Measurements from ENCODE around the gene ZNF883.
A peak's percentile ranks its signal among the peaks of the same experiment; 100 is the strongest.
"Not testable (repeated sequence)": the region's sequence is repeated elsewhere in the genome, so short reads cannot be mapped to it uniquely, and the experiment has no call there.

Gene ZNF883

DNA sequence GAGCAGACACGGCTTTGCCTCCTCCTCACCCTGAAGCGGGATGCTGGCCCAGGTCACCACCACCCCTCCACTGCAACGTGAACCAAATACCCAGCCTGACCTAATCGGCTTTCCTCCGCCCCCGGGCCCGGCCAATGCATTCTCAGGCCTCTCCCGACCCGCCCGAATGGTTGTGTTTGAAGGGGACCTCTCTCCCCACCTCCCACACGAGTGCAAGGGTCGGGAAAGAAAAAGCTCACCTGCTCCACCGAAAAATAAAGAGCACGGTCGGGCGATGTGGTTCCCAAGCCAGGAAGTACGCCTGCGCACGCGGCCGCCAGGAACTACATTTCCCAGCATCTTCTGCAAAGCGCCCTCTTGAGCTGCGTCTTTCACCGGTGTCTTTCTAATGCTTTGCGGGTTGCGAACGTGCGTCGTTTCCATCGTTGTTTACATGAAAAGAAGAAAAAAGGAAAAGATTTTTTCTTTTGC lies at the start of gene ZNF883:
Gene ZNF883 (minus strand): TSS at position 282 of the 471 bp plus-strand sequence.
- peak; percentile 0 for DNase-seq (ENCODE audit: low read depth)

DNA sequence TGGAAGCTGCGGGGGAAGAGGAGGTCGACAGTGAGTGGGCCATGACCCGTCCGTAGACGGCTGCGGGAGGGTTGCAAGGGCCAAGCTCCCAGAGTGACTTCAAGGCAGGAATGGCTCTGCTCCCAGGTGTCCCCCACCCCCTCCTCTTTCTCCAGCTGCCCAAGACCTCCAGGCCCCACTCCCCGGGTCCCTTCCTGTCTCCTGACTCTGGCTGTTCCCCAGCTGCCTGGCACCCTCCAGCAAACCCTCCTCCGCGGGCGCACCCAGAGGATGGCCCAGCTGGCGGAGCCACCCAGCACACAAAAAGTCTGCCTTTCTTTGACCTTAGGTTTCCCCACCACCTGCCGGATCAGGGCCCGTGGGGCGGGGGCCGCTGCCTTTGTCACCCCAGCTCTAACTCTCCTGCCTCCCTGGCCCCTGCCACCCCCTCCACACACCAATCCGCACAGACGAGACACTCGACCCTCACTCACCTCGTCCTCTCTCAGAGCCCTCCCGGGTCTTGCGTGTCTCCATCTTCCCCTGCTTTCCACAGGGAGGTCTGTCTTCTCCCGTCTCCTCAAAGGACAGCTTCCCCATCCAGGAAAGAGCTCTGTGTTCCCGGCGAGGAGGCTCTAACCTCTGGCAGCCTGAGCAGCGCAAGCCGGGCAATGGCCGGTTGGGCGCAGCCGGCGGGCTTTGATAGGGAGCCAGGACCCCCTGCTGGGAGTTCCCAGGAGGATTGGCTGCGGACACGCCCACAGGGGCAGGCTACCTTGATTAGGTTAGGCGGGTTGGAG lies 49.3 kb upstream of the ZNF883 start:
- DNase-seq (ENCODE audit: low read depth) = not testable (repeated sequence)

GRCh38 chr9:113059581-113060284 lies 47.7 kb upstream of the ZNF883 start:
- DNase-seq (ENCODE audit: low read depth) = not testable (repeated sequence)

DNA sequence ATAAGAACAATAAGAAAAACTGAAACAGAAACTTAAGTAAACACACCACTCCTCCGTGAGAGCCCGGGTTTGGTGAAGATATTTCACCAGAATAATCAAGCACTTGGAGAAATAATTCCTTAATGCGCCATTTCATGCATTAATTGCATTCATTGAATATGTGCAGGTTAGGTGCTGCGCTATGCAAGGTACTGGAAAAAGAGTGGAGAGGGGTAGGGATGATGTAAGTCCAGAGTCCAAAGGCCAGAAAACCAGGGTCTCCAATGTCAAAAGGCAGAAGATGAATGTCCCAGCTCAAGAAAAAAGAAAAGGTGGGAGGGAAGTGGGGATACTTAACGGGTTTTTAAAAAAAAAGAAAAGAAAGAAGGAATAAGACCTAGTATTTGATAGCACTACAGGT lies 45.2 kb upstream of the ZNF883 start:
- DNase-seq (ENCODE audit: low read depth) = no peak

DNA sequence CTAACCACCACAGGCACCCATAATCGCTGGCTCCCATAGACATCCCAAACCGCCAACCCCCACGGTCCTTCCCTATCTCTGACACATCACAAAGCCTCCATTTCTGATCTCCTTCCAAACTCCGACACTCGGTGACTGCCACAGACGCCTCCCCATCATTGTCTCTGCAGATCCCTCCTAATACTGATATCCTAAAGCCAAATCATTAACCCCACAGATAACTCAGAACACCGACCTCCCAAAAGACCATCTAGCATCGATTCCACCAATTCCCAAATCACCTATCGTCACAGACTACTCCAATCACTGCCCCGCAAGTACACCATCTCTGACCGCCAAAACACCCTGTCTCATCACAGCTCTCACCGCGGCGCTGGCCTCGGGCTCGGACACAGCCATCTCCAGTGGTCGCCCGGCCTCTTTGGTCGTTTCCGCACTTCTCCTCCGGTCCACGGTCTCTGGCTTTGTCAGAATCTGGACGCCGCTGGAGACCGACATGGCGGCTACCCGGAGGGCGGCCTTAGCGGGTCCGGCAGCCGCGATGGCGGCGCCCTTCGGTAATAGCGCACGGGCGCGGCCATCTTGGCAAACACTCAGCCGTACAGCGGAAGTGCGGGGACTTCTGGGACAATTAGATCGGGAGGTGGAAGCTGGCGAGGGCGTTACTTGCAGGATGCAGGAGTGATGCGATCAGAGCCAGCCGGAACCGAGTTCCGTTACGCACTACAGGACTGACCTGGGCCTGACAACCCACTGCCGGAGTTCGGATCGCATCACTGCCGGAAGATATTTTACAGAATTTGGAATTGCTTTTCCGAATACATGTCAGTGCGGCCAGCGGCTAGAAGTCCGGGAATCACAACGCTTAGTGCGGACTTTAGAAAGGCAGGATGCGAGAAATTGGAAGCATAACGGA lies 44.5 kb upstream of the ZNF883 start, which contains the start of gene ZFP37:
Gene ZFP37 (minus strand): TSS at position 534 of the 916 bp plus-strand sequence. CDS start 36 bp downstream, at position 498.
- peak; percentile 46 for DNase-seq (ENCODE audit: low read depth)

DNA sequence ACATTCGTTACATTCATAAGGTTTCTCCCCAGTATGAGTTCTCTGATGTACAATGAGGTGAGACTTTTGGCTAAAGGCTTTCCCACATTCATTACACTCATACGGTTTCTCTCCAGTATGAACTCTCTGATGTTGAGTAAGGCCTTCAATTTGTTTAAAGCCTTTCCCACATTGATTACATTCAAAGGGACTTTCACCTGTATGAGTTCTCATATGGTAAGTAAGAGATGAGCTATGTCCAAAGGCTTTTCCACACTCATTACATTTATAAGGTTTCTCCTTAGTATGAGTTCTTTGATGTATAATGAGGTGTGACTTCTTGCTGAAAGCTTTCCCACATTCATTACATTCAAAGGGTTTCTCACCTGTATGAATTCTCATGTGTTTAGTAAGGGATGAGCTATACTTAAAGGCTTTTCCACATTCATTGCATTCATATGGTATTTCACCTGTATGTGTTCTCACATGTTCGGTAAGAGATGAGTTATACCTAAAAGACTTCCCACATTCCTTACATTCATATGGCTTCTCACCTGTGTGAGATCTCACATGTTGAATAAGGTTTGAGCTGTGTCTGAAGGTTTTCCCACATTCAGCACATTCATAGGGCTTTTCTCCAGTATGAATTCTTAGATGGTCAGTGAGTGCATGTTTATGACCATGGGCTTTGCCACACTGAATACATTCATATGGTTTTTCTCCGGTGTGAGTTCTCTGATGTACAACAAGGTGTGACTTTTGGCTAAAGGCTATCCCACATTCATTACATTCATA lies 31.1 kb upstream of the ZNF883 start:
- no peak for DNase-seq (ENCODE audit: low read depth)

- no peak for DNase-seq (ENCODE audit: low read depth)
Observed at GRCh38 chr9:113026200-113026599, 14.2 kb upstream of the ZNF883 start.

GRCh38 chr9:113018247-113018646 lies 6.3 kb upstream of the ZNF883 start:
- no peak for DNase-seq (ENCODE audit: low read depth)

- no peak for DNase-seq (ENCODE audit: low read depth)
Observed at GRCh38 chr9:113012492-113012891, 500 bp upstream of the ZNF883 start.

DNA sequence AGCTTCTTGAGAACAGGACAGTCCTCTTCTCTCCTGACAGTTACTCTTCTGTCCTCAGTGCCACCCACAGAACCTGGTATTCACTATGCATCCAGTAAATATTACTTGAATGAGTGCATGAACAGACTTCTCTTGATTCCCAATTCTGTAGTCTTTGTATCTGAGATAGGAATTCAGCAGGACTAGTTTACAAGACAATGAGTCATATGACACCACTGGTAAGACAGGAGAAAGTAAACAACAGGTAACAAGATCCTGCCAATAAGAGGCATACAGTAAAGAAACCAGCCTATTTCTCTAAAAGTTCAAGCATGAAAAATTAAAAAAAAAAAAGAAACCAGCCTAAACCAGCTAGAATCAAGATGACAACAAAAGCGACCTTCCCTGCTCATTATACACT lies 6.2 kb downstream of the ZNF883 start:
- no peak for DNase-seq (ENCODE audit: low read depth)

DNA sequence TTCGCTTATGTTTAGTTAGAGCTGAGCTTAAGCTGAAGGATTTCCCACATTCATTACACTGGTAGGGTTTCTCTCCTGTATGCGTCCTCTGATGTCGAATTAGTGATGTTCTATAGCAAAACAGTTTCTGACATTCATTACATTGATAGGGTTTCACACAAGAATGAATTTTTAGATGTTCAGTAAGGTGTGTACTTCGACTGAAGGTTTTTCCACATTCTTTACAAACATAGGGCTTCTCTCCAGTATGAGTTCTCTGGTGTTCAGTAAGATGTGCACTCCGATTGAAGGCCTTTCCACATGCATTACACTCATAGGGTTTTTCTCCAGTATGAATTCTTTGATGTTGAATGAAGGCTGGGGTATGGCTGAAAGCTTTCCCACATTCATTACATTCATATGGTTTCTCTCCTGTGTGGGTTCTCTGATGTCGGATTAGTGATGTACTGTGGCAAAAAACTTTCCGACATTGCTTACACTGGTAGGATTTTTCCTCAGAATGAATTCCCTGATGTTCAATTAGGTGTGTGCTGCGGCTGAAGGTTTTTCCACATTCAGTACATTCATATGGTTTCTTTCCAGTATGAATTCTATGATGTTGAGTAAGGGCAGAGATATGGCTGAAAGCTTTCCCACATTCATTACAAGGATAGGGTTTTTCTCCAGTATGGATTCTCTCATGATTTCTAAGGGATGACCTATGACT lies 14.6 kb downstream of the ZNF883 start:
- DNase-seq (ENCODE audit: low read depth) = no peak

GRCh38 chr9:112971415-112971814 lies 40.6 kb downstream of the ZNF883 start:
- no peak for DNase-seq (ENCODE audit: low read depth)

GRCh38 chr9:112970939-112971338 lies 41.1 kb downstream of the ZNF883 start:
- no peak for DNase-seq (ENCODE audit: low read depth)

- DNase-seq (ENCODE audit: low read depth) = no peak
Observed at GRCh38 chr9:112969730-112970129, 42.3 kb downstream of the ZNF883 start.

DNA sequence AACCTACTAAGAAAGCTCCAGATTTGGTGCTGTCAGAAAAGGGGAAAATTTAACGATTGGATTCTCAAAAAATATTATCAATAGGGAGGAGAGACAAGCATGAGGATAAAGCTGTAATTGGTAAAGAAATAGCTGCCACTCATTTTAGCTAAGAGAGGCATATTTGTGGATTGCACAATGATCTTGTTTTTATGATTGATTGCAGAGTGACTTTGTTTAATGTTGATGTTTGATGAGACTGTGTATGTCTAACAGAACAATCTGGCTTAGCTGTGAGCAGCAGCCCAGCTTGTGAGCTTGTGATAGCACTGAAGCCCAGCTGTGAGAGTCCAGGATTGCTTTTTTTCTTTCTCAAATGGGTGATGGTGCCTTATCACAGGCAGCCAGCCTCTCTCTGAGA lies 56.4 kb downstream of the ZNF883 start:
- no peak for DNase-seq (ENCODE audit: low read depth)

DNA sequence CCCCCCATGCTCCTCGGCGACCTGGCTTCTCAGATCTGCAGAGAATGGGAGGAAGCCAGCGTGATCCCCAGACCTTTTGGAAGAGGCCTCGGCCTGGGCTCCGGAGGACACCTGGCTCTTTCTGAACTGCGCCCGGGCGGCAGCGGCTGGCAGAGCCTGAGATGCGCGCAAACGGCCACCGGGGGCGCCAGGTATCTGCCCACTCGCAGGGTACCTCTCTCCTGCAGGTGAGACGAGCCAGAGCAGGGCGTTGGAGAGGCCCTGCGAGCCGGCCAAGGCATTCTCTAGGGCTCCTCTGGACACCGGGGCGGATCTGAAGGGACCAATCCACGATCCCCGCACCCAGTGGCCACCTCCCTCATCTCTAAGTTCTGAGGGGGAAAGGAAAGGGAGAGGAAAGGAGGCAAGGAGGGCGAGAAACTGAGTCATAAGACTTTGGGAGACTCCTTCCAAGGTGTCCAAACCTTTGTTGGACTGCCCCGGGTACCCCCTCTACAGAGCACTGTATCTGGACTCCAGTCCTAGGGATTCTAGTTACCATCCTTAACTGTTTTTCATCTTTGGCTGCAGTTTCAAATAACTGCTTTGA lies 66.3 kb downstream of the ZNF883 start:
- no peak for DNase-seq (ENCODE audit: low read depth)

DNA sequence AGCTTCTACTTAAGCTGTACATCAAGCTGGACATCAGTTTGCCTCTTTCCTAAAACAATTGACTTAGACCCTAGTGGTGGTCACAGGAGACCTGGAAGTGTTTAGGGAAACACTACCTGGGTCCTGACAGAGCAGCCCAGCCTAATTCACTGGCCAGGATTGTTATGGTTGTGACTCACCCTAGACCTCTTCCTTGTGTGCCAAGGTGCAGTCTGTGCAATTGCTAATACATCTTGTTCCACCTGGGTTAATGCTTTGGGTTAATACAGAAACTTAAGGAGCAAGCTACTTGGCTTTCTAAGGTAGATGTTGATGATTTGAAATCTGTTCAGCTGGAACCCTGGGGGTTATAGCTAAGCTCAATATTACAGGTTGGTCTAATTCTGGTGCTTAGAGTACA lies 72.6 kb downstream of the ZNF883 start:
- DNase-seq (ENCODE audit: low read depth) = no peak

- DNase-seq (ENCODE audit: low read depth) = no peak
Observed at GRCh38 chr9:112933696-112934095, 78.3 kb downstream of the ZNF883 start.

DNA sequence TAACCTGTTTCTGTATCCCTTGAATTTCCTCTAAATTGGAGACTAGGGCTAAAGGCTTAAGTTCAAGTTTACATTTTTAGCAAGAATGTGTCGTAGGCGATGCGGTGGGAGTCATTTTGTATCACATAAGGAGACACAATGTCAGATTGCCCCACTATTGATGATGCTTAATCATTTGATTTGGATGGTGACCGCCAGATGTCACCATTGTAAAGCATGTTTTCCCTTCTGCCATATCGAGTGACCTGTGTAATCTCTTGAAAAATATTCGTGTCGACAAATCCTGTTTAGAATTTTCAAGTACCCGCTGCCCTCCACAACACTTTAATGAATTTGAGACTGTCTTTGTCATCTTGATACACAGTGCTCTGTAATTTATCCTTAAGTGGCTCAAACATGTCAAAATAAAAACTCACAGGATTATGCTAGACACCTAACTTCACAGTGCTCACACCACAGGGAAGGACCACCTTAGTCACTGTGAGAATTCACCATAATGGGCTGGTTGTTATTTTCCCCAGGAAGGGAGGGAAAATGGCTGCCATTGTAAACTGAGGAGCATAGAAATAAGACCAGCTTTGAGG lies 86.8 kb downstream of the ZNF883 start:
- no peak for DNase-seq (ENCODE audit: low read depth)

- no peak for DNase-seq (ENCODE audit: low read depth)
Observed at GRCh38 chr9:112921549-112921948, 90.4 kb downstream of the ZNF883 start.
